GM12878 (cell line): ENCODE measurements around the gene CFAP44.

Experiments used
- EGR1 ChIP-seq, 2 experiments: IDR thresholded peaks; 1 replicate in 1 of 2; 2 replicates in 1 of 2; pipeline ENCODE4 v1.6.1; 2011 to 2012; ENCODE audit warnings: low read depth in 2 of 2, low read length in 2 of 2, borderline replicate concordance in 1 of 2, mild to moderate bottlenecking in 1 of 2, moderate library complexity in 1 of 2
- EP300 ChIP-seq, 2 experiments: fragments of 150-350 bp in 1 of 2; IDR thresholded peaks; 2 replicates each; pipeline ENCODE4 v1.6.1; 2011 to 2012; ENCODE audit warnings: low read depth in 2 of 2, low read length in 2 of 2, borderline replicate concordance in 1 of 2, improper control_type of control experiment in 1 of 2, inconsistent platforms in 1 of 2; ENCODE audit not compliant: control insufficient read depth in 1 of 2
- EZH2 ChIP-seq: IDR thresholded peaks from 2 replicates; pipeline ENCODE4 v1.6.1; 2012; ENCODE audit warnings: low read depth, mild to moderate bottlenecking, control low read depth, inconsistent platforms, low read length, borderline replicate concordance; ENCODE audit not compliant: control insufficient read depth
- FOS ChIP-seq: IDR thresholded peaks from 3 replicates; pipeline ENCODE4 v1.6.1; 2011; ENCODE audit warnings: borderline replicate concordance; ENCODE audit not compliant: insufficient read length; ENCODE audit errors: extremely low read depth
- FOXM1 ChIP-seq: IDR thresholded peaks from 2 replicates; pipeline ENCODE4 v1.6.1; 2012; ENCODE audit warnings: low read depth, mild to moderate bottlenecking, inconsistent platforms, low read length, moderate library complexity
- HCFC1 ChIP-seq: fragments of 150-350 bp; IDR thresholded peaks from 2 replicates; pipeline ENCODE4 v1.6.1; 2014; ENCODE audit warnings: low read length
- IKZF1 ChIP-seq: fragments of 450-650 bp; conservative IDR thresholded peaks from 2 replicates; pipeline ENCODE4 v1.6.1; 2017; ENCODE audit warnings: antibody characterized with exemption, mild to moderate bottlenecking
- NFIC ChIP-seq: IDR thresholded peaks from 2 replicates; pipeline ENCODE4 v1.6.1; 2012; ENCODE audit warnings: low read depth, mild to moderate bottlenecking, inconsistent platforms, low read length, moderate library complexity
- NR2C2 ChIP-seq: IDR thresholded peaks from 2 replicates; pipeline ENCODE4 v1.6.1; 2011; ENCODE audit warnings: borderline replicate concordance, low read depth; ENCODE audit not compliant: control insufficient read depth, insufficient read length
- SMARCA5 ChIP-seq: fragments of 450-650 bp; IDR thresholded peaks from 2 replicates; pipeline ENCODE4 v1.6.1; 2017; ENCODE audit warnings: mild to moderate bottlenecking
- SRF ChIP-seq, 2 experiments: IDR thresholded peaks; 2 replicates each; pipeline ENCODE4 v1.6.1; 2011; ENCODE audit warnings: low read depth in 2 of 2, low read length in 2 of 2, mild to moderate bottlenecking in 1 of 2, moderate library complexity in 1 of 2
- STAT3 ChIP-seq: IDR thresholded peaks from 2 replicates; pipeline ENCODE4 v1.6.1; 2011; ENCODE audit warnings: low read depth, low read length, improper control_type of control experiment
- TF ChIP-seq, protein P1 (sequence below): fragments of 450-650 bp; IDR thresholded peaks from 2 replicates; pipeline ENCODE4 v1.6.1; 2017; ENCODE audit warnings: mild to moderate bottlenecking
- TF ChIP-seq, protein P2 (sequence below), 3 experiments: IDR thresholded peaks in 2 of 3; conservative IDR thresholded peaks in 1 of 3; 2 replicates each; pipeline ENCODE4 v1.5.1; 2011; ENCODE audit warnings: low read depth in 3 of 3, low read length in 3 of 3, mild to moderate bottlenecking in 3 of 3, control low read depth in 2 of 3, moderate library complexity in 2 of 3, inconsistent platforms in 1 of 3, mixed read lengths in 1 of 3; ENCODE audit not compliant: control insufficient read depth in 2 of 3, insufficient read depth in 1 of 3; ENCODE audit errors: extremely low read depth in 1 of 3

DNA sequence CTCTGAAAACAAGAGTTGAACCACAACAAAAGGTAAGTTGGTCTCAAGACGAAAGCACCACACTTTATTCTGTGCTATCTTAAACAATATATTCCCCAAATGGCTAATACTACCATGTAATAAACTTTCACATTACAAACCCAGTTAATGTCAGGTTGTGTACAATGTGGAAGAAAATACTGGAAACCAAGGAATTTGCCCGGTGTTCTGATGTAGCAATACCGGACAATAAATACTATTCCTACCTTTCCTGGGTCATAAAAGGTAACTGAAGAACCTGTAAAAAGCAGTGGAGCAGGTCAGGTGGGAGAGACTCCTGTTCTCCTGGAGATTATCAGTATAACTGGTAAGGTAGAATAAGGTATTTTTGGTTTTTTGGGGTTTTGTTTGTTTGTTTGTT, 3.9 kb downstream of the CFAP44 start:
- TF ChIP-seq, protein P1, sequence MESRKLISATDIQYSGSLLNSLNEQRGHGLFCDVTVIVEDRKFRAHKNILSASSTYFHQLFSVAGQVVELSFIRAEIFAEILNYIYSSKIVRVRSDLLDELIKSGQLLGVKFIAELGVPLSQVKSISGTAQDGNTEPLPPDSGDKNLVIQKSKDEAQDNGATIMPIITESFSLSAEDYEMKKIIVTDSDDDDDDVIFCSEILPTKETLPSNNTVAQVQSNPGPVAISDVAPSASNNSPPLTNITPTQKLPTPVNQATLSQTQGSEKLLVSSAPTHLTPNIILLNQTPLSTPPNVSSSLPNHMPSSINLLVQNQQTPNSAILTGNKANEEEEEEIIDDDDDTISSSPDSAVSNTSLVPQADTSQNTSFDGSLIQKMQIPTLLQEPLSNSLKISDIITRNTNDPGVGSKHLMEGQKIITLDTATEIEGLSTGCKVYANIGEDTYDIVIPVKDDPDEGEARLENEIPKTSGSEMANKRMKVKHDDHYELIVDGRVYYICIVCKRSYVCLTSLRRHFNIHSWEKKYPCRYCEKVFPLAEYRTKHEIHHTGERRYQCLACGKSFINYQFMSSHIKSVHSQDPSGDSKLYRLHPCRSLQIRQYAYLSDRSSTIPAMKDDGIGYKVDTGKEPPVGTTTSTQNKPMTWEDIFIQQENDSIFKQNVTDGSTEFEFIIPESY: no peak
- TF ChIP-seq STAT3 (no peak), SRF (IDR thresholded peaks at IDR 0.05; ENCODE audit: low read depth in 2 of 2, low read length in 2 of 2) (no peak), EP300 (IDR thresholded peaks at IDR 0.05; ENCODE audit: borderline replicate concordance in 1 of 2, control insufficient read depth in 1 of 2, low read depth in 2 of 2, low read length in 2 of 2) (no peak), IKZF1 (no peak), EGR1 (IDR thresholded peaks at IDR 0.05; ENCODE audit: borderline replicate concordance in 1 of 2, low read depth in 2 of 2, low read length in 2 of 2) (no peak), SMARCA5 (no peak), HCFC1 (no peak), NFIC (no peak), FOXM1 (no peak), FOS (no peak), EZH2 (no peak), NR2C2 (no peak)
- TF ChIP-seq, protein P2, sequence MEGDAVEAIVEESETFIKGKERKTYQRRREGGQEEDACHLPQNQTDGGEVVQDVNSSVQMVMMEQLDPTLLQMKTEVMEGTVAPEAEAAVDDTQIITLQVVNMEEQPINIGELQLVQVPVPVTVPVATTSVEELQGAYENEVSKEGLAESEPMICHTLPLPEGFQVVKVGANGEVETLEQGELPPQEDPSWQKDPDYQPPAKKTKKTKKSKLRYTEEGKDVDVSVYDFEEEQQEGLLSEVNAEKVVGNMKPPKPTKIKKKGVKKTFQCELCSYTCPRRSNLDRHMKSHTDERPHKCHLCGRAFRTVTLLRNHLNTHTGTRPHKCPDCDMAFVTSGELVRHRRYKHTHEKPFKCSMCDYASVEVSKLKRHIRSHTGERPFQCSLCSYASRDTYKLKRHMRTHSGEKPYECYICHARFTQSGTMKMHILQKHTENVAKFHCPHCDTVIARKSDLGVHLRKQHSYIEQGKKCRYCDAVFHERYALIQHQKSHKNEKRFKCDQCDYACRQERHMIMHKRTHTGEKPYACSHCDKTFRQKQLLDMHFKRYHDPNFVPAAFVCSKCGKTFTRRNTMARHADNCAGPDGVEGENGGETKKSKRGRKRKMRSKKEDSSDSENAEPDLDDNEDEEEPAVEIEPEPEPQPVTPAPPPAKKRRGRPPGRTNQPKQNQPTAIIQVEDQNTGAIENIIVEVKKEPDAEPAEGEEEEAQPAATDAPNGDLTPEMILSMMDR (IDR thresholded peaks at IDR 0.05 in 2 of 3, conservative IDR thresholded peaks at IDR 0.05 in 1 of 3; ENCODE audit: control insufficient read depth in 2 of 3, extremely low read depth in 1 of 3, insufficient read depth in 1 of 3, low read depth in 3 of 3, low read length in 3 of 3): no peak
